AG04450 (cell line): ENCODE measurements around the gene PHF24. TPM values are rescaled to one million over a fixed set of nuclear protein-coding genes. Genes with fewer than 3 reads are reported as not detected.

Experiments
- CTCF ChIA-PET: fragments of 300-600, 350-600 bp; formaldehyde crosslinking; extraction: SDS; loops from one replicate; lab custom pipeline; 2022; ENCODE audit warnings: antibody characterized with exemption, inconsistent platforms; lab: Charles Lee
- POLR2A ChIA-PET: fragments of 350-600 bp; formaldehyde crosslinking; extraction: SDS; loops from one replicate; lab custom pipeline; 2021; ENCODE audit warnings: antibody characterized with exemption, inconsistent platforms; lab: Yijun Ruan, JAX
- DNase-seq: peaks from one replicate; pipeline ENCODE4 v3.0.0-alpha.2; 2011; ENCODE audit warnings: low read depth, low spot score
- H3K27ac ChIP-seq: one replicate; pipeline ENCODE4 v1.5.1; 2012; ENCODE audit warnings: low read depth, low read length, control low read depth
- H3K27me3 ChIP-seq: one replicate; pipeline ENCODE4 v1.6.0; 2012; ENCODE audit warnings: low read length; ENCODE audit not compliant: control insufficient read depth, insufficient read depth
- H3K4me3 ChIP-seq: 2 replicates; pipeline ENCODE4 v1.5.1; 2011; ENCODE audit warnings: mild to moderate bottlenecking, low read depth, low read length, control low read depth
- H3K9me3 ChIP-seq: 2 replicates; pipeline ENCODE4 v1.5.1; 2012; ENCODE audit warnings: low read length; ENCODE audit not compliant: control insufficient read depth, insufficient read depth
- polyA plus RNA-seq: library from polyadenylated mRNA; depleted of rRNA; stranded (reverse); fragments of >200 nt; gene quantifications from 2 replicates; pipeline ENCODE4 v1.2.3, GENCODE V29; 2011
- TF ChIP-seq, protein P1 (sequence below): IDR thresholded peaks from 2 replicates; pipeline ENCODE4 v1.5.1; 2011; ENCODE audit warnings: low read depth, low read length, control low read depth, inconsistent platforms

PHF24 gene
- polyA plus RNA-seq, 1 experiment = not detected

DNA sequence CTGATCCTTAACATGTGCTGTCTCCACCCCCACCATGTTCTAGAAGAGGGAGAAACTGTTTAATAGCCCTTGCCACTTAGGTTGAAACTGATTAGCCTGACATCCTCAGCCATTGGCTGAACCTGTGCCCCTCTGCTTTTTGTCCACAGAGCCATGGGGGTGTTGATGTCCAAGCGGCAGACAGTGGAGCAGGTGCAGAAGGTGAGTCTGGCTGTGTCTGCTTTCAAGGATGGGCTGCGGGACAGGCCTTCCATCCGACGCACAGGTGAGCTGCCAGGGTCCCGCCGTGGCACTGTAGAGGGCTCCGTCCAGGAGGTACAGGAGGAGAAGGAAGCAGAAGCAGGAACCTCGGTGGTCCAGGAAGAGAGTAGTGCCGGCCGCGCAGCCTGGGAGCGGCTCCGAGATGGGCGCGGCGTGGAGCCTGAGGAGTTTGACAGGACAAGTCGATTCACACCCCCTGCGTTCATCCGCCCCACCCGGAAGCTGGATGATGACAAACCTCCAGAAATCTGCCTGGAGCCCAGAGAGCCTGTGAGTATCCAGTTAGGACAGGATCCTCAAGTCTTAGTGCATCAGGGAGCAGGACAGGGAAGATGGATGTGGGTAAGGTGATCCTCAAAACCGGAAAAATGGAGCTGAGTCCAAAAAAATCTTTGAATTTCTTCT is 13.2 kb downstream of the PHF24 start:
- H3K9me3 ChIP-seq = no peaks in the 10 kb centered on the region; the same call in 1 of the 2 replicates
- H3K4me3 ChIP-seq = no peak overlapping the region
- H3K27me3 ChIP-seq = peaks cover 36% of the 10 kb centered on the region
- CTCF ChIA-PET = interaction anchor here (1.5 kb wide), 1 partner anchor 14 kb away, joined by 3 read pairs; no protein-coding TSS in a partner anchor
- H3K27ac ChIP-seq = no peak overlapping the region
- TF ChIP-seq, protein P1, sequence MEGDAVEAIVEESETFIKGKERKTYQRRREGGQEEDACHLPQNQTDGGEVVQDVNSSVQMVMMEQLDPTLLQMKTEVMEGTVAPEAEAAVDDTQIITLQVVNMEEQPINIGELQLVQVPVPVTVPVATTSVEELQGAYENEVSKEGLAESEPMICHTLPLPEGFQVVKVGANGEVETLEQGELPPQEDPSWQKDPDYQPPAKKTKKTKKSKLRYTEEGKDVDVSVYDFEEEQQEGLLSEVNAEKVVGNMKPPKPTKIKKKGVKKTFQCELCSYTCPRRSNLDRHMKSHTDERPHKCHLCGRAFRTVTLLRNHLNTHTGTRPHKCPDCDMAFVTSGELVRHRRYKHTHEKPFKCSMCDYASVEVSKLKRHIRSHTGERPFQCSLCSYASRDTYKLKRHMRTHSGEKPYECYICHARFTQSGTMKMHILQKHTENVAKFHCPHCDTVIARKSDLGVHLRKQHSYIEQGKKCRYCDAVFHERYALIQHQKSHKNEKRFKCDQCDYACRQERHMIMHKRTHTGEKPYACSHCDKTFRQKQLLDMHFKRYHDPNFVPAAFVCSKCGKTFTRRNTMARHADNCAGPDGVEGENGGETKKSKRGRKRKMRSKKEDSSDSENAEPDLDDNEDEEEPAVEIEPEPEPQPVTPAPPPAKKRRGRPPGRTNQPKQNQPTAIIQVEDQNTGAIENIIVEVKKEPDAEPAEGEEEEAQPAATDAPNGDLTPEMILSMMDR = no peak
- POLR2A ChIA-PET = no interaction called here
- DNase-seq = no peak

- Histone ChIP-seq H3K4me3 (no peak overlapping the region), H3K27me3 (peaks cover 42% of the 10 kb centered on the region), H3K9me3 (no peaks in the 10 kb centered on the region; the same call in 1 of the 2 replicates), H3K27ac (no peak overlapping the region)
- TF ChIP-seq, protein P1 = no peak
- ChIA-PET POLR2A (no interaction called here), CTCF (no interaction called here)
- DNase-seq = no peak
Measured at GRCh38 chr9:34974664-34975063, 16.6 kb downstream of the PHF24 start.

- CTCF ChIA-PET = no interaction called here
- POLR2A ChIA-PET = no interaction called here
- DNase-seq = no peak
- Histone ChIP-seq H3K4me3 (no peak overlapping the region), H3K27me3 (peaks cover 39% of the 10 kb centered on the region), H3K9me3 (no peaks in the 10 kb centered on the region; the same call in 1 of the 2 replicates), H3K27ac (no peak overlapping the region)
- TF ChIP-seq, protein P1 = no peak
Measured at GRCh38 chr9:34976441-34976840, 18.4 kb downstream of the PHF24 start.

- H3K27ac ChIP-seq = no peak overlapping the region
- TF ChIP-seq, protein P1 = no peak
- DNase-seq = no peak
- ChIA-PET POLR2A (no interaction called here), CTCF (no interaction called here)
- no peaks in the 10 kb centered on the region for H3K9me3 ChIP-seq
- peaks cover 38% of the 10 kb centered on the region for H3K27me3 ChIP-seq
- H3K4me3 ChIP-seq = no peak overlapping the region
Measured at GRCh38 chr9:34976992-34977391, 18.9 kb downstream of the PHF24 start.

DNA sequence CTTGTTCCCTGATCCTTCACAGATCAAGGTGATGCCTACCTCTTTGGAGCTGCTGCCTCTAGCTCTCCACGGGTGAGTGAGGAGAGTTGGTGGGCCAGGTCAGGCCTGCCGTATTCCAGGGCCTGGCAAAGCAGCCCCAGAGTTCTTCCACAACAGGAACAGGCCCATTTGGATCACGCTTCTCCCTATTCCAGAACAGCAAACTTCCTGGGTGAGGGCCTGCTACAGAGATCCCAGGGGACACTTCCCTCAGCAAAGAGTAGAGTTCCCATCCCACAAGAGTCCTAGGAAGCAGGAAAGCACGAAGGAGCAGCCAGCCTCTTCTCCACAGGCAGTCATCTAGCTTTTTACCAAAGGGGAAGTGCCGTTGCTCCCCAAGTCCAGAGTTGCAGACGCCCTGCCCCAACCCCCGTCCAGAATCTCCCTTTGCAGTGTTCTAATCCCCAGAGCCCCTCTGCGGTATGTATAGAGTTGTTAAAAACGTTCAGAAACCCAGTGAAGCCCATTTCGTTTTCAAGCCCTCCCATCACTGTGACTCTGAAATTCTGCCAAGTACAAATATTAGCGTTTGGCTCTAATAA is 22.2 kb downstream of the PHF24 start:
- CTCF ChIA-PET = interaction anchor here (0.7 kb wide), 2 partner anchors 14 to 80 kb away, joined by 3 to 5 read pairs; no protein-coding TSS in a partner anchor
- DNase-seq = no peak
- H3K27me3 ChIP-seq = peaks cover 26% of the 10 kb centered on the region
- no peak overlapping the region for H3K27ac ChIP-seq
- H3K9me3 ChIP-seq = no peaks in the 10 kb centered on the region
- POLR2A ChIA-PET = no interaction called here
- TF ChIP-seq, protein P1 = no peak
- H3K4me3 ChIP-seq = no peak overlapping the region
